Stimulated activated naive CD4-positive, alpha-beta T cell treated with Interleukin-2 at 50 U/mL for 16 hours (primary cell): Measurements from ENCODE around the gene MOCS3.

Experiments used
- DNase-seq: peaks from one replicate; lab custom pipeline; 2025; lab: John Stamatoyannopoulos, UW

The MOCS3 gene

DNA sequence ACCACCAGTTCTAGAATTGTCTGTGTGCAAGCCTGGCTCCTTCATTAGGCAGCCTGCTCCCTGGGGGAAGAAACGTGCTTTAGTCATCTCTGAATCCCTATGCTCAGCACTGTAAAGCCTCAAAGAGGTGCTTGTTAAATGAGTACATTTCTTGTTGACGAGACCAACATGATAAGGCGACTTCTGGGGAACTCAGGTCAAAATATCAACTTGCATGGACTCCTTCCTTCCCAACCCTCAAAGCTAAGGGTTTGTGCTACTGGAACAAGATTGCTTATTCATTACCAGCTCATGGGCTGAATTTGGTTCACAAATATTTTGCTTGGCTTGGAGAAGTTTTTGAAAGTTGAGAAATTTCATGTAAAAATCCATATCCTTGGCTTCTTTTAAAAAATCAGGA, 53.7 kb downstream of the MOCS3 start:
- DNase-seq = no peak
